Parathyroid adenoma (tissue), 2 donors: ENCODE measurements around the gene ADO.

ENCODE experiments used
- H2AFZ ChIP-seq: fragments of 300-600 bp; sonication (generic); one replicate; pipeline ENCODE4 v1.7.0; 2017; ENCODE audit warnings: antibody characterized with exemption, mild to moderate bottlenecking
- H3K27ac ChIP-seq: fragments of 300-600 bp; sonication (generic); one replicate; pipeline ENCODE4 v1.7.0; 2017
- H3K27me3 ChIP-seq: fragments of 300-600 bp; sonication (generic); one replicate; pipeline ENCODE4 v1.7.0; 2017; ENCODE audit warnings: low read length; ENCODE audit not compliant: control insufficient read depth, insufficient read depth
- H3K36me3 ChIP-seq: fragments of 300-600 bp; sonication (generic); one replicate; pipeline ENCODE4 v1.7.0; 2017; ENCODE audit warnings: low read length; ENCODE audit not compliant: control insufficient read depth, insufficient read depth
- H3K4me1 ChIP-seq: fragments of 300-600 bp; sonication (generic); one replicate; pipeline ENCODE4 v1.7.0; 2017; ENCODE audit warnings: control low read depth
- H3K4me2 ChIP-seq: fragments of 300-600 bp; sonication (generic); one replicate; pipeline ENCODE4 v1.7.0; 2017; ENCODE audit warnings: low read length
- H3K4me3 ChIP-seq: fragments of 300-600 bp; sonication (generic); one replicate; pipeline ENCODE4 v1.7.0; 2017; ENCODE audit warnings: low read depth, low read length
- H3K79me2 ChIP-seq: fragments of 300-600 bp; sonication (generic); one replicate; pipeline ENCODE4 v1.7.0; 2017; ENCODE audit warnings: control low read depth
- H3K9ac ChIP-seq: fragments of 300-600 bp; sonication (generic); one replicate; pipeline ENCODE4 v1.7.0; 2017; ENCODE audit warnings: mild to moderate bottlenecking
- H3K9me3 ChIP-seq: fragments of 300-600 bp; sonication (generic); one replicate; pipeline ENCODE4 v1.7.0; 2017; ENCODE audit warnings: low read length; ENCODE audit not compliant: control insufficient read depth
- TF ChIP-seq, protein P1 (sequence below): fragments of 300-600 bp; sonication (generic); IDR thresholded peaks from one replicate; pipeline ENCODE4 v1.7.0; 2017; ENCODE audit warnings: antibody characterized with exemption, mild to moderate bottlenecking
- donor health status: primary hyperparathyroidism.

ADO gene

DNA sequence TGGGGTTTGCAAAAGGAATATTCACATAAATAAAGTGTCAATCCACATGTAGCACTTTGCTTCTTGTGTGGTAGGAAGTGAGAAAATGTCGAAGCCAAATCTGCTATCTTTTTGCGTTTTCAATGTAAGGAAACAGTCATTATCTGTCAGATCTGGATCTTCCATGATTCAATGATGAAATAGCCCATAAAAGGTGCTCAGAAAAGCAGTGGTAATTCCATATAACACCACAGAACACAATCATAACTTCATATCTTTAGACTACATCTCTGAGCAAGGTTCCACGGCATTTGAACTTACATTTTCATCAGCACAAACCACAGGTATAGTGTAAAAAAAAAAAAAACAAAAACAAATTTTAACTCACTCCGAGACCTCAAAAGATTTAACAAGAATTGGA is 51.5 kb downstream of the ADO start:
- Histone ChIP-seq H3K4me2 (no peak overlapping the region), H3K36me3 (no peaks in the 10 kb centered on the region), H3K27me3 (no peaks in the 10 kb centered on the region), H3K4me1 (no peaks in the 10 kb centered on the region), H3K9ac (no peak overlapping the region), H3K27ac (no peak overlapping the region), H3K79me2 (no peaks in the 10 kb centered on the region), H3K9me3 (no peaks in the 10 kb centered on the region), H3K4me3 (no peak overlapping the region), H2AFZ (no peak overlapping the region)
- TF ChIP-seq, protein P1, sequence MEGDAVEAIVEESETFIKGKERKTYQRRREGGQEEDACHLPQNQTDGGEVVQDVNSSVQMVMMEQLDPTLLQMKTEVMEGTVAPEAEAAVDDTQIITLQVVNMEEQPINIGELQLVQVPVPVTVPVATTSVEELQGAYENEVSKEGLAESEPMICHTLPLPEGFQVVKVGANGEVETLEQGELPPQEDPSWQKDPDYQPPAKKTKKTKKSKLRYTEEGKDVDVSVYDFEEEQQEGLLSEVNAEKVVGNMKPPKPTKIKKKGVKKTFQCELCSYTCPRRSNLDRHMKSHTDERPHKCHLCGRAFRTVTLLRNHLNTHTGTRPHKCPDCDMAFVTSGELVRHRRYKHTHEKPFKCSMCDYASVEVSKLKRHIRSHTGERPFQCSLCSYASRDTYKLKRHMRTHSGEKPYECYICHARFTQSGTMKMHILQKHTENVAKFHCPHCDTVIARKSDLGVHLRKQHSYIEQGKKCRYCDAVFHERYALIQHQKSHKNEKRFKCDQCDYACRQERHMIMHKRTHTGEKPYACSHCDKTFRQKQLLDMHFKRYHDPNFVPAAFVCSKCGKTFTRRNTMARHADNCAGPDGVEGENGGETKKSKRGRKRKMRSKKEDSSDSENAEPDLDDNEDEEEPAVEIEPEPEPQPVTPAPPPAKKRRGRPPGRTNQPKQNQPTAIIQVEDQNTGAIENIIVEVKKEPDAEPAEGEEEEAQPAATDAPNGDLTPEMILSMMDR: no peak
